ENCODE data around the gene OR3A3. TPM values are rescaled to one million over a fixed set of nuclear protein-coding genes. Genes with fewer than 3 reads are reported as not detected.

OR3A3 gene
- total and polyA plus RNA-seq, 10 of the 15 experiments (the other 5 are each of a cell fraction or from before 2014, with no cell fraction given): 0.07 TPM; not detected in 9

- TF ChIP-seq ZBTB4 (CRISPR knock-in tag; IDR thresholded peaks at IDR 0.05) (no peak), MLLT1 (IDR thresholded peaks at IDR 0.05) (no peak), REST (IDR thresholded peaks at IDR 0.05; ENCODE audit: low read depth, low read length) (no peak)
Measured at GRCh38 chr17:3378321-3378720, 32.8 kb upstream of the OR3A3 start (continued).

DNA sequence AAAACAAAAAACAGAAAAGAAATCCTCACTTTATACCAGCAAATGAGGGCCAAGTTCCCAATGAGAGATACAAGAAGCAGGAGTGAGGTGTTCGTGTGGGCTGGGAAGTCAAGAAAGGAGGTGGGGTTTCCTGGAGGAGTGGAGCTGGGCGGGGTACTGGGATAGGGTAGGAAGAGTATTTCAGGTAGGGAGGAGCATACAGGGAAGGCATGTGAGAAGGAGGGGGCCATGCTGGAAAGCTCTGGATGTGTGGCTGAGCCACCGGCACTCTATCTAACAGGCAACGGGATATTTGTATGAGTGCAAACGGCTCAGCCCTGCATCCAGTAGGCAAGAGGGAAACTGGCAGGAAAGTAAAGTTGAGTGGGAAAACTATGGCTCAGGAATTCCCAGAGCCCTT lies 29.2 kb upstream of the OR3A3 start:
- H3K79me2 ChIP-seq (ENCODE audit: control insufficient read depth, insufficient read depth, low read length): no peaks in the 10 kb centered on the region
- no peak overlapping the region for H3K9ac ChIP-seq (ENCODE audit: control insufficient read depth, insufficient read depth, low read length)
- in situ Hi-C loops (cut with MboI): no loop called here
- WGBS (ENCODE audit: insufficient coverage, insufficient replicate concordance, low lambda C conversion rate, missing lambda C conversion rate): 5% methylated on average over 4 of the region's 5 CpGs
- ChIA-PET CTCF (no interaction called here), RAD21 (ENCODE audit: unreplicated experiment) (no interaction called here), POLR2A (no interaction called here), SMC1A (ENCODE audit: uncharacterized antibody, unreplicated experiment) (no interaction called here)
- no peaks in the 10 kb centered on the region for H3K4me1 ChIP-seq (ENCODE audit: control insufficient read depth, insufficient read depth, low read length)
- H3K27me3 ChIP-seq (replicated peaks in 1 of 2; ENCODE audit: control insufficient read depth in 2 of 2, insufficient read depth in 2 of 2, low read length in 1 of 2): no peaks in the 10 kb centered on the region
- intact Hi-C loops (cut with micrococcal nuclease; ENCODE audit: unreplicated experiment): no loop called here
- BruUV-seq (replicated peaks): no TSS peak
- H3K36me3 ChIP-seq (ENCODE audit: control insufficient read depth in 2 of 2, insufficient read depth in 2 of 2, low read length in 1 of 2): no peaks in the 10 kb centered on the region
- no peak overlapping the region for H3K27ac ChIP-seq (ENCODE audit: control insufficient read depth, insufficient read depth)
- FAIRE-seq (no peak), DNase-seq (ENCODE audit: low read depth, low spot score) (no peak), ATAC-seq (no peak)
- no peak overlapping the region for H2AFZ ChIP-seq (ENCODE audit: control insufficient read depth, low read depth, low read length)
- H3K4me3 ChIP-seq: no peak overlapping the region
- no peaks in the 10 kb centered on the region for H4K20me1 ChIP-seq (ENCODE audit: control insufficient read depth, insufficient read depth)
- H3K4me2 ChIP-seq (ENCODE audit: control insufficient read depth, insufficient read depth): no peak overlapping the region
- H3K9me3 ChIP-seq (replicated peaks; ENCODE audit: control insufficient read depth, insufficient read depth, low read length): no peaks in the 10 kb centered on the region; the same call in 2 of the 3 replicates
- TF ChIP-seq CREB1 (IDR thresholded peaks at IDR 0.05; ENCODE audit: low read depth): no peak
- TF ChIP-seq PML (IDR thresholded peaks at IDR 0.05; ENCODE audit: low read length): no peak
- TF ChIP-seq, protein P1, sequence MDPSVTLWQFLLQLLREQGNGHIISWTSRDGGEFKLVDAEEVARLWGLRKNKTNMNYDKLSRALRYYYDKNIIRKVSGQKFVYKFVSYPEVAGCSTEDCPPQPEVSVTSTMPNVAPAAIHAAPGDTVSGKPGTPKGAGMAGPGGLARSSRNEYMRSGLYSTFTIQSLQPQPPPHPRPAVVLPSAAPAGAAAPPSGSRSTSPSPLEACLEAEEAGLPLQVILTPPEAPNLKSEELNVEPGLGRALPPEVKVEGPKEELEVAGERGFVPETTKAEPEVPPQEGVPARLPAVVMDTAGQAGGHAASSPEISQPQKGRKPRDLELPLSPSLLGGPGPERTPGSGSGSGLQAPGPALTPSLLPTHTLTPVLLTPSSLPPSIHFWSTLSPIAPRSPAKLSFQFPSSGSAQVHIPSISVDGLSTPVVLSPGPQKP (IDR thresholded peaks at IDR 0.05; ENCODE audit: low read depth, low read length): no peak
- TF ChIP-seq NR2C2 (IDR thresholded peaks at IDR 0.05; ENCODE audit: borderline replicate concordance, control insufficient read depth, insufficient read length, low read depth): no peak
- TF ChIP-seq BACH1 (IDR thresholded peaks at IDR 0.05; ENCODE audit: borderline replicate concordance): no peak
- TF ChIP-seq CHD1 (IDR thresholded peaks at IDR 0.05; ENCODE audit: low read depth, low read length): no peak
- no peak for TF ChIP-seq NFYB (IDR thresholded peaks at IDR 0.05; ENCODE audit: insufficient read depth, low read depth, low read length)
- TF ChIP-seq EGR1 (IDR thresholded peaks at IDR 0.05; ENCODE audit: borderline replicate concordance in 1 of 2, low read depth in 2 of 2, low read length in 2 of 2): no peak
- TF ChIP-seq NR2F1 (conservative IDR thresholded peaks at IDR 0.05): no peak
- no peak for TF ChIP-seq SMAD5 (IDR thresholded peaks at IDR 0.05; ENCODE audit: low read depth)
- no peak for TF ChIP-seq RELA (IDR thresholded peaks at IDR 0.05; ENCODE audit: borderline replicate concordance, partially characterized antibody)
- no peak for TF ChIP-seq RAD51 (IDR thresholded peaks at IDR 0.05)
